NK-92 treated with Interleukin-12 subunit alpha and Interleukin-12 subunit beta, amount 100 ng/mL, for 24 hours (cell line): Measurements from ENCODE around the gene DAP.
"Not testable (repeated sequence)": the region's sequence is repeated elsewhere in the genome, so short reads cannot be mapped to it uniquely, and the experiment has no call there.

Source experiments
- DNase-seq: peaks from one replicate; lab custom pipeline; 2025; lab: John Stamatoyannopoulos, UW

The DAP gene

GRCh38 chr5:10631316-10631996 lies 129.6 kb downstream of the DAP start:
- no peak for DNase-seq

- DNase-seq, result not testable (repeated sequence)
These were observed 130.3 kb downstream of the DAP start for GRCh38 chr5:10630744-10631143.

- no peak for DNase-seq
These were observed 130.9 kb downstream of the DAP start for GRCh38 chr5:10630126-10630525.

GRCh38 chr5:10629682-10630081 lies 131.4 kb downstream of the DAP start:
- DNase-seq, result no peak
